GM13976 (cell line): ENCODE measurements around the gene LOC101059915.

Source experiments
- DNase-seq: peaks from one replicate; pipeline ENCODE4 v3.0.0; 2012; ENCODE audit warnings: low spot score
- in situ Hi-C: fragments of 300-500 bp; cut with MboI; formaldehyde crosslinking; loops from one replicate; pipeline ENCODE4 v1.12.0; 2022; ENCODE audit warnings: low sequenced_read_pairs, mixed read lengths, inconsistent platforms; ENCODE audit not compliant: unreplicated experiment
- TF ChIP-seq, protein P1 (sequence below): IDR thresholded peaks from 2 replicates; pipeline ENCODE4 v1.5.1; 2012; ENCODE audit warnings: borderline replicate concordance, mild to moderate bottlenecking; ENCODE audit not compliant: insufficient read depth; ENCODE audit errors: extremely low read depth, missing control alignments, control extremely low read depth

Gene LOC101059915

DNA sequence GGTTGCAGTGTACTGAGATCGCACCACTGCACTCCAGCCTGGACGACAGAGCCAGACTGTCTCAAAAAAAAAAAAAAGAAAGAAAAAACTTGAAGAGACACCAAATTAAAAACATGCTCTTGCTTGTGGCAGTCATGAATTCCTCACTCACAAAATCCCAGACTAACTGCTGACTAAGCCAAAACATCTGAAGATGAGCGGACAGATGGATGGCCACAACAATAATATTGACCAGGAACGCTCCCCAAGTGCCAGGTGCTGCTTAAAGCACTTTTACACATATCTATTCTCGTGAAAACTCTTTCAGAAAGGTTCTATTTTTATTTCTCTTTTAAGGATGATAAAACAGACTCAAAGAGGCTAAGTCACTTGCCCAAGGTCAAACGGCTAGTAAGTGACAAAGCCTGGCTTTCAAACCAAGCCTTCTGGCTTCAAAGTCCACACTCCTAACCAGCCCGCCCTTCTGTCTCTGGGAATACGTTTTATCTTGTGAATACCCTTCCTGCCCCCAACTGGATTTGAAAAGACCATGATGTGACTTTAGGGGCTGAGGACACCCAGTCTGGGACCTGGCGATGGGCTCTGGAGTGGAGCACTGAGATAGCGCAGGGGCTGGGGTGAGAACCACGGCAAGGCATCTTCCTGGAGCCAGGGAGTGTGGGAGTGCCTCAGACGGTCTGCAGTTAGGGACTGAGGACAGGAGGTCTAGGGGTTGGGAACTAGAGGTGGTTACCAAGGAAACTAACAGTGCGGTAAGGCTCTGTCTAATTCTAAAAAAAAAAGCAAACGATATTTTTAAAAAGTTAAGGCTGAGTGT, 39.5 kb upstream of the LOC101059915 start:
- DNase-seq = no peak
- in situ Hi-C loops = no loop called here
- TF ChIP-seq, protein P1, sequence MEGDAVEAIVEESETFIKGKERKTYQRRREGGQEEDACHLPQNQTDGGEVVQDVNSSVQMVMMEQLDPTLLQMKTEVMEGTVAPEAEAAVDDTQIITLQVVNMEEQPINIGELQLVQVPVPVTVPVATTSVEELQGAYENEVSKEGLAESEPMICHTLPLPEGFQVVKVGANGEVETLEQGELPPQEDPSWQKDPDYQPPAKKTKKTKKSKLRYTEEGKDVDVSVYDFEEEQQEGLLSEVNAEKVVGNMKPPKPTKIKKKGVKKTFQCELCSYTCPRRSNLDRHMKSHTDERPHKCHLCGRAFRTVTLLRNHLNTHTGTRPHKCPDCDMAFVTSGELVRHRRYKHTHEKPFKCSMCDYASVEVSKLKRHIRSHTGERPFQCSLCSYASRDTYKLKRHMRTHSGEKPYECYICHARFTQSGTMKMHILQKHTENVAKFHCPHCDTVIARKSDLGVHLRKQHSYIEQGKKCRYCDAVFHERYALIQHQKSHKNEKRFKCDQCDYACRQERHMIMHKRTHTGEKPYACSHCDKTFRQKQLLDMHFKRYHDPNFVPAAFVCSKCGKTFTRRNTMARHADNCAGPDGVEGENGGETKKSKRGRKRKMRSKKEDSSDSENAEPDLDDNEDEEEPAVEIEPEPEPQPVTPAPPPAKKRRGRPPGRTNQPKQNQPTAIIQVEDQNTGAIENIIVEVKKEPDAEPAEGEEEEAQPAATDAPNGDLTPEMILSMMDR = no peak

DNA sequence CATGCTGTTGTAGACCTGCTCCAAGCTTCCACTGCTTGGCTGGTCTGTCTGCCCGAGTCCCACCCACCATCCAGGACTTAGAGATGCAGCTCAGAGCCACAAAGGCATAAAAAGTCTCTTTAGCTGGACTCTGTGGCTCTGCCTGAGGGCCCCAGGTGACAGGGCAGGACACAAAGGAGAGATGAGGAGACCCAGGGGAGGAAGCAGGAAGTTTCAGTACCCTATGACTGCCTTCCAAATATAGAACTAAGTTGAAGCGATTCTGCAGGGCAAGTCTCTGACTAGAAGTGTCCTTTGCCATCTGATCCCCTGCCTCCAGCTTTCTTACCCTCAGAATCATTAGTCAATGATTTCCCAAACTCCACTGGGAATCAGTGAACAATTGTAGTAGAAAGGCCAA, 37.9 kb upstream of the LOC101059915 start:
- no peak for DNase-seq
- in situ Hi-C loops = no loop called here
- TF ChIP-seq, protein P1 = no peak

DNA sequence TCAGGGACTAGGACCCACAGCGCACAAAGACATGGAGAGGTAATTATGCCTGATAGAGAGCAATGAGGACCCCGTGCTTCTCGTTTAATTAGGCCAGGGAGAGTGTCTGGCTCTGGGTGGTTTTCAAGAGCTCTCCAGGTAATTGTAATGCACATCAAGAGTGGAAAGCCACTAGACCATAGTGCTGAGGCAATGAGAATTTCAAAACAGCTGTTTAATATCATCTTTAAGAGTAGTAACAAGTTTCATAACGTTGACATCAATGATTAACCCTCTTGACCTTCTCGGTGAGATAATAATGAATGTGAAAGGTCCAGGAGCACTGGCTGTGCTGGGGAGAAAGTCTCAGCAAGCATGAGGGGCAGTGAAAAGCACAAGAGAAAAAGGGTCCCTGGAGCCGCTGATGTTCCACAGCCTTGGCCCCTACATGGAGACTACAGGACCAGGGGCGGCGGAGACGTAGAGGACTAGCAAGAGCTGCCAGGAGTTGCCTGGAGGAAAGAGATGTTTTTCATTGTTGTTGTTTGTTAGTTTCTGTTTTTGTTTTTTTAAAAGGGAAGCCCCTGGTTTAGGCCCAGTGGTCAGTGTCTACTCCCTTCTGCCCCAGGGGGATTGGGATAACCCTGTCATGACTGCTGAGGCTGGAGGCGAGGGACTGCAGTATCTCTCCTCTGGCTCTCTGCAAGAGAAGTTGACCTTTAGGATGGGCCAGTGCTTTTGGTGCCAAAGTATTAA, 34.3 kb upstream of the LOC101059915 start:
- no peak for DNase-seq
- in situ Hi-C loops = no loop called here
- TF ChIP-seq, protein P1 = no peak

DNA sequence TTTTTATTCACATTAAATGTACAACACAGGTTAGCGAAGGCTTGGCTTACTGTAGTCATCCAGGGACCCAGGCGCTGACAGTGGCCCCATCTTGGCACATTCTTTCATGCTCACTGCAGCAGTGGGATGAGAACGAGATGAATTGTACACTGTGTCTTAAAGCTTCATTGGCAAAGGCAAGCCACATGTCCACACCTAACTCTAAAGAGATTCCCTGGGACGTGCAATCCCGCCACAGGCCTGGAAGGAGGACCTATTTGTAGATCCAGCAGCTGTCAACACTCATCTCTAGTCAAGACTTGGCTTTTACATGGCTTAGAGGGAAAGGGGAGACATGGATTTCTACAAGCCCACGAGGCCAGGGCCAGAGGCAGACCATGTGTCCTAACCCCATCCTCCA, 33.0 kb upstream of the LOC101059915 start:
- in situ Hi-C loops = no loop called here
- DNase-seq = no peak
- TF ChIP-seq, protein P1 = no peak

DNA sequence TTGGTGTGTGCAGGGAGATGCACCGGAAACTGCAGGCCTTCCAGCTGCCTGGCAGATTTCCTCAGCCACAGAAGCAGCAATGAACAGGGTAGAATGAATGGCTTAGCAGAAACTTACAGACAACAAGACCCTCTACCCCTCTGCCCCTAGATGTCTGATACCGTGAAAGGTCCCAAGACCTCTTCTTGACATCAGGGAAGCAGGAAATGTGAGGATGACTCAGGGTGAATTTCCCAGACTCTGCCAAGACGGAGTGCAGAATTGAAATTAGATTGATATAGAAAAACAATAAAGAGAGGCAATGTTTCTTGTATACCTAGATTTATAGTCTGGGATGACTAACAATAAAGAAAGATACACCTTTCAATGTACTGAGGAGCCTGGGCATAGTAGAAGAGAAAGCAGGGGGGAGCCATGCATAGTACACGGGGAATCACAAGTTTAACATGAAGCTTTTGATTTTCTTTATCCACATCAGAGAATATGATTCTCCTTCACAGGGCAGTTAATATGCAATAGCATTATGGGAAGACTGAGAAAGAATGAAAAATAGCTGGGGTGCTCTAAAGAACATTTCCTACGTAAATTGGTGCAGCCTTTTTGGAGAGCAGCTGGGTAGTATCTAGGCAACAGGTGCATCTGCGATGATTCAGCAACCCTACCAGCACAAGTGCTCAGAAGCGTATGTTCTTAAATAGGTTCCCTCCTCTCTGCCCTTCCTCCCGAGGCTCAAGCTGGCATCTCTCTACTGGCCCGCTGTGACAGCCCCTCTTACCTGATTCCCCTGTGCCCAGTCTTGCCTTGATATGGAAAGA, 30.7 kb upstream of the LOC101059915 start:
- in situ Hi-C loops = no loop called here
- DNase-seq = no peak
- TF ChIP-seq, protein P1 = no peak

DNA sequence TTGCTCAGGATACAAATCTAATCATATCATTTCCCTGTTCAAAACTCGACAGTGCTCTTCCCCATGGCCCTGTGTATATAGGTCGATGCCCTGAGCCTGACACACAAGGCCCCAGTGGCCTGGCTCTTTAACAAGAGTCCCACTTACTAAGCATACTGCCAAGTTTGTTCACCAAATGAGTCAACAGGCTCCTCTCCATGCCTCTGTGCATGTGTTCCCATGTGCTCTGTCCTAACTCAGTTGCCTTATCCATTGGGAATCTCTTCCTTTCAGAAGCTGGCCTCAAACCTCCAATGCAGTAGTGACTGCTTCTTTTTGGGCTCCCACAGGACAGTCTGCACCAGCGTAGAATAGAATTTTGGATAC, 30.1 kb upstream of the LOC101059915 start:
- in situ Hi-C loops = no loop called here
- TF ChIP-seq, protein P1 = no peak
- DNase-seq = no peak
